Stimulated activated CD8-positive, alpha-beta memory T cell treated with anti-CD3 and anti-CD28 coated beads, Interleukin-15, amount 100 ng/mL, for 24 hours (primary cell): ENCODE measurements around the gene GJC2.

Source experiments
- DNase-seq: peaks from one replicate; pipeline ENCODE4 v3.0.0-alpha.2; 2020; ENCODE audit warnings: low read depth

GJC2 gene

DNA sequence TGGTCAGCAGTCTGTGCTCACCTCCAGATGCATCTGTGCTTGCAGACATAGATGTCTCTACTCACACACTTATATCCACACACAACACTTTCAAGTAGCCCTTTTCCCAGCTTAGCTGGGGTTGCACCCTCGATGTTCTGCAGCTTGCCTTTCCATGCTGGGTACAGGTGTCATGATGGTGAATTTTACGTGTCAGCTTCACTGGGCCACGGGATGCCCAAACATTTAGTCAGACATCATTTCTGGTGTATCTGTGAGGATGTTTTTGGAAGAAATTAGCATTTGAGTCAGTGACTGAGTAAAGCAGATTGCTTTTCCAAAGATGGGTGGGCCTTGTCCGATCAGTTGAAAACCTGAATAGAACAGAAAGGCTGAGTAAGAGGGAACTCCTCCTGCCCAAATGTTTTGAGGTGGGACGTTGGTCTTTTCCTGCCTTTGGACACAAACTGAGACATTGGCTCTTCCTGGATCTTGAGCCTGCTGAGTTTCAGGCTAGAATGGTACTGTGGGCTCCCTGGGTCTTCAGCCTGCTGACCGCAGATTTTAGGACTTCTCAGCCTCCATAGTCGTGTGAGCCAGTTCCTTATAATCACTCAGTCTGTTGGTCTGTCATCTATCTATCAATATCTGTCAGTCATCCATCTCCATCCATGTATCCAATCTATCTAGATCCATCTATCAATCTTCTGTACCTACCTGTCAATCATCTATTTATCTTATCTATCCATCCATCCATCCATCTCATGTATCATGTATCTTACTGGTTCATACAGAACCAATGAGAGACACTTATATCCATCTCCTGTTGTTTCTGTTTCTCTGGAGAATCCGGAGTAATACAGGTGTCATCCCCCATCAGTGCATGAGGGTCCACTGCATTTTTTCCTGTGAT, 45.4 kb downstream of the GJC2 start:
- DNase-seq, result no peak

DNA sequence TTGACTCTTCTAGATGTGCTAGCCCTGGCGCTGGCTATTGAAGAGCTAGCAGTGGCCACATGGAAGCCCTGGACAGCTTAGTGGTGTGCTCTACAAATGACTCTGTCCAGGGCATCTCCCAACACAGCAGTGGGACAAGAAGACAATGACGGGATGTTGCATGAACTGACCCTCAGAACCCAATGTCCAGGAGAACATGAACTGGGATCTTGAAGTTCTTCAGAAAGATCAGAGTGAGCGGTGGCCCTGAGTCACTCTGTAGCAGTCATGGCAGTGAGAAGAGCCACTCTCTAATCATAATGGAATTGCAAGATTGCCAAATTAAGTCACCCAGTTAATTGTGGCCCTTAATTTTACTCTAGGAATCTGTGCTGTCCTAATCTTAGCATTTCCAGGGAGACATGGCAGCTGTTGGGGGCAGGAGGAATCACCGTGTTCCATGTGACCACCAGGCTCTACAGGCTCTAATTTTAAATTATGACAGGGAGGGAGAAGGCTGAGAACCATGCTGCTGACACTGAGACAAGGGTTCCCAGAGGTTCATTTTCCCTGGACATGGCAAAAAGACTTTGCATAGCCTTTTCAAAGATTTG, 47.9 kb downstream of the GJC2 start:
- no peak for DNase-seq

DNA sequence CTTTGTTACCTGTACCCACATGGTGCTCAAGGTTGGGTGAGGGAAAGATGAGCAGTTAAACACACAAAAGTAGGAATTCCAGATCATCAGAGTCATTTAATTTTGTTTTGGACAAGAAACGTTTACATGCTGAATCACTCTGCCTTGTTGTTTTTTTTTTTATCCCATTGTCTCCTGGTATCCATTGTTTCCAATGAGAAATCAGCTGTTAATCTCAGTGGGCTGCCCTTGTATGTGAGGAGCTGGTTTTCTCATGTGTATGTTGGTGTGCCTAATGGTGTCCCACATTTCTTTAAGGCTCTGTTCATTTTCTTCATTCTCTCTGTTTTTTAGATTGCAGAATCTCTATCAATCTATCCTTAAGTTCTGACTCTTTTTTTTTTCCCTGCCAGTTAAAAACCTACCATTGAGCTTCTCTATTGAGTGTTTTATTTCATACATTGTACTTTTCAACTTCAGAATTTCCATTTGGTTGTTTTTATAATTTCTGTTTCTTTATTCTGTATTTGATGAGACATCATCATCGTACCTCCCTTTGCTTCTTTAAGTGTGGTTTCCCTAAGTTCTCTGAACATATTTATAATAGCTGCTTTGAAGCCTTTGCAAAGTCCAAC, 49.4 kb downstream of the GJC2 start:
- no peak for DNase-seq

DNA sequence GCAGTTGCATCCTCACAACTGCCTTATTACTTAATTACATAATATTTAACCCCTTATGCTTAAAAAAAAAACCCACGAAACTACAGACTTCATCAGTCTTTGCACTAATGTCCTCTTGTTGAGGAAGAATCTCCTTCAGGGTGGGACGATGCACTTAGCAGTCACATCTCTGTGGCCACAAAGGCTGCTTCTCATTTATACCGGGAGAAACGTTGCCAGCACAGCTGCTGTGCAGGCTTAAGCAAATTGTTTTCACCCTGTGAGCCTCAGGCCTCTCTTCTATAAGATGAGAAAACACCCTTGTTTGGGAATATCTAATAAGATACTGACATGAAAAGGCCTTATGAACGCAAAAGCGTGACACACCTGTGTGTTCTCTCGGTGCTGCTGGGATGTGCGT, 55.2 kb downstream of the GJC2 start:
- no peak for DNase-seq

DNA sequence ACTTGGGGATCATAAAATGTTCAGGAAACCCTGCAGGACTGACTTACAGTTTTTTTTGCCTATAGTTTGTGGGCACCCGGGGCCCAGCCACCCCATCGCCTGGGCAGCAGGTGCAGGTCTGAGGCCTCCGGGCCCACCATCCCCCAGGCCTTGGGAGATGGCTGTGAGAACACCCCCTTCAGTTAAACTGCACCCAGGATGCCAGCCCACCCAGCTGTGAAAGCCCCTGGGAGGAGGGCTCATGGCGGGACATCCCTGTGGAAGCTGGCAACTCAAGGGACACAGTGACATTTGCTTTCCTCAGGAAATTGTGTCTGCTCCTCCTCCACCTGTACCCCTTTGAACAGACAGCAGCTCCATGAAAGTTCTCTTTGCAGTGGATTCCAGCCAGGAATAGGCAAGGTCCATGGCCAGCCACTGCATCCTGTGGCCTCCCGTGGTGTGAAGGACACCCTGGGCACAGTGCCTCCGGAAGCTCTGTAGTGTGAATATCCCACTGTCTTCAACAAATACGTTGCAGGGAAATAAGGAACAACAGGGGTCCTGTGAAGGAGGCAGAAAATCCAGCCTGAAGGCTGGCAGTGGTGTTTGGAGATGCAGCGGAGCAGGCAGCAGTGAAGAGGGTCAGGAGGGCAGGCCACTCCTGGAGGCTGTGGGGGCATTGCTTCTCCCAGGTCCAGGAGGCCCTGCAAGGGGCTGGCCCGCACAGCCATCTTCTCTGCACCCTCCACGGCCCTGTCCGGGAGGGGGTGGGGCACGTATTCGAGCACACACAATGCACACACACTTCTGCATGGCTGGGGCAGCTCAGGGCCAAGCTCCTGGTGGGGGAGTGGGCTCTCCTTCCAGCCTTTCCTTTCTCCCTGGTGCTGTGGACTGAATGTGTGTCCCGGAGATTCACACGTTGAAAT, 56.1 kb downstream of the GJC2 start:
- no peak for DNase-seq

DNA sequence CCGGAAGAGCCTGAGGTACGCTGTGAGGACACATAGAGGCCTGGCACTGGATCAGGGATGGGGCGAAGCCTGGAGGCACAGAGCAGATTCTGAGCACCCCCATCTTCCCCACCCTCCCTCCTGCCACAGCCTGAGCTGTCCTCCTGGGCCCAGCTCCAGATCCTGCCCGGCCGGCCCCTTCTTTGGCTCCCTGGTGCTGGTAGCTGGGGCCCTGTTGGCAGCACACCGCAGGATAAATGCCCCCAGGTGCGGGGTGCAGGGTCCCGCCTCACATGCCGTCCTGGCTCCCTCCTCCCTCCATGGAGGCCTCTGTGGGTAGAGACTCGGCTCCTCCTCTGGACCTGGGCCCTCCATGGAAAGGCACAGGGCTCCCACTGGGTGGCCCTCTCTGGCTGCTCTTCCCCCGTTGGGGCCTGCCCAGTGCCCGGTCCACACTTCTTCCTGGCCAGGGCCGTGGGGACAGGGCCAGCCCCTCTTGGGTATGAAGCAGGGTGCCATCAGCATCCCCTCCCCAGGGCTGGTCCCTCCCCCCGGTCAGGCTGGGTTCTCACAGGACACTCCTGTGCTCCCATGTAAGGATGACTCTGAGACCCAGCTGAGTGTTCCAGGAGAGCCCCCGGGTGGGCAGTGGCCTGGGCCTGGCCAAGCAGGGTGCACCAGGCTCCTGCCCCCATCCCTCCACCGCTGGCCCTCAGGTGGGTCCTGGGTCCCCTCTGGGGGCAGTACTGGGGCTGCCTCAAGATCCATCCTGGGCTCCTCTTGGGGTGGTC, 57.0 kb downstream of the GJC2 start:
- no peak for DNase-seq

DNA sequence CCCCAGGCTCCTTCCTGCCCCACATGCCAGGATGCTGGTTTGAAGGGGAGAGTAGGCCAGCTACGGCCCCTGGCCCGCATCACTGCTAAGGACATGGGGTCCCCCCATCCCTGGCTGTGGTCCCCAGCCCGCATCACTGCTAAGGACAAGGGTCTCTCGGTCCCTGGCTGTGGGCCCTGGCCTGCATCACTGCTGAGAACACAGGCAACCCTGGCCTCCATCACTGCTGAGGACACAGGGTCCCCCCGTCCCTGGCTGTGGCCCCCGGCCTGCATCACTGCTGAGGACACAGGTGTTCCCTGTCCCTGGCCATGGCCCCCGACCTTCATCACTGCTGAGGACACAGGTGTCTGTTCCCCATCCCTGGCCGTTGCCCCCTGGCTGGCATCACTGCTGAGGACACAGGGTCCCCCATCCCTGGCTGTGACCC, 57.7 kb downstream of the GJC2 start:
- no peak for DNase-seq

DNA sequence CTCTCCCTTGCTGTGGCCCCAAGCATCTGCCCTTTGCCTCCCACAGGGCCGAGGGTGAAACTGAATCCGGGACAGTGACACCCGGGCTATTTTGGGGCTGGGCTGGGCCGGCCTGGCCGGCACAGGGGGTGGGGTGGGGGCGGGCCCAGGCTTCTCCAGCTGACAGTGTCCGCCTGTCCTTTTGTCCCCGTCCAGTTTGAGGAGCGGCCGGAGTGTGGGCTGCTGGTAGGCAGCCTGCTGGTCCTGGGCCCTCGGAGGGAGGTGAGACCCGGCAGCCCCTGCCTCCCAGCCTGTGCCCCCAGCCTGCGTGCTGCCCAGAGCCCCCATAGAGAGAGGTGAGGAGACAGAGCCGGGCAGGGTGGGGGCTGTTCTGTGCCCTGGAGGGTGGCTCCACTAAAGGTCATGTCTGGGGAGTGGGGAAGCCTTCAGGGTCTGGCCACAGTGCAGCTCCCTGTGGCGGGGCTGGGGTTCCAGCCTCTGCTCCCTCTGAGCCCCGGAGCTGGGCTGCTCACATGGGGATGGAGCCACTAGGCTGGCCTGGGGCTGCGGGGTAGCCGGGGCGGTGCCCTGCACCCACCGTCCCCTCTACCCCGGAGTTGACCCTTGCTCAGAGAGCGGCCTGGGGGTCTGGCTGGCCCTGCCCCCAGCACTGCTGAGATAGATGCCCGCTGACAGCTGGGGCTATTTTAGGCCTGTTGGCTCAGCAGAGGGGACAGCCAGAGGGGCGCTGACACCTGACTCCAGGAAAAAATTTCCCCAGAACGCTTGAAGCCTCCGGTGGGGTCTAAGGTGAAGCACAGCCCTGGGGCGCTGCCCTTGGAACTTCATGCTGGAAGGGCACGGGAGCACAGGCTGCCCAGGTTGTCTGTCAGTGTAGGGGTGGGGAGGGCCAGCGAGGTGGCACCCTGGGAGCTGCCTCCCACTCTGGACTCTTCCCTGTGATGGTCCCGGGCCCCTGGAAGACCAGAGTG, 58.4 kb downstream of the GJC2 start, which contains the start of gene OBSCN:
Gene OBSCN, plus strand, starts transcription at position 194 of the 971 bp plus-strand sequence. CDS start 3,740 bp downstream, outside the sequence.
- no peak for DNase-seq

DNA sequence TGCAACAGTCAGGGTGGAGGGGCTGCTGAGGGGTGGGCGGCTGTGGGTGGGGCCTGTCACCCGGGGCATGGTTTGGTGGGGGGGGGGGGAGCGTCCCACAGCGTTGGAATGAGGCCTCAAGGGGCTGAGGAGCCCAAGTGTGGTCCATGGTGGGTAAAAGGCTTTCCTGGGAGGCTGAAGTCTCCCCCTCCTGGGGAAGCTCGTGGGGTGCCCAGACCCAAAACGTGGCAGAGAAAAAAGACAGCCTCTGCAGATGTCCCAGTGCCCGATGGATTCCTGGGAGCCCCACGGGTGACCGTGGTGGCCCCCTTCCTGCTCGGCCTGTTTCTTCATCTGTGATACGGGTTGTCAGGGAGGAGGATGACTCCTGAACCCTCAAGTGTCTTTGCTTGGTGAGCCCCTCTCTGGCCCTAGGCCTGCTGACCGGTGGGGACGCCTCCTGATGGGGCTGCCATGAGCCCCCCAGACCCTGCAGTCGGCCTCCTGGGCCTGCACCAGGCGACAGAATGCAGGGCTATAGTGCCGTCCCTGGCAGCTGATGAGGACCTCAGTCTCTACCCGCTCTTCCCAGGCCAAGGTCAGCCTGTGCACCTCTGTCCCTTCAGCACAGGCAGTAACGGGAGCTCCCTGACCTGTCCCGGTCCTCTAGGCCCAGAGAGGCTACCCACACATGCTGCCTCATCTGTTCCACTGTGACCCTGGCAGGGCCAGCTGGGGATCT, 59.3 kb downstream of the GJC2 start:
- no peak for DNase-seq
